Transverse colon (tissue), 4 donors: ENCODE results near the gene TTC28.

Experiments used
- EP300 ChIP-seq: sonication (generic); formaldehyde crosslinking; IDR thresholded peaks from one replicate; pipeline ENCODE4 v1.6.1; 2017; ENCODE audit warnings: antibody characterized with exemption, low read depth
- POLR2A ChIP-seq: fragments of 450-650 bp; IDR thresholded peaks from one replicate; pipeline ENCODE4 v1.6.1; 2016; ENCODE audit warnings: antibody characterized with exemption, mild to moderate bottlenecking, moderate library complexity
- POLR2AphosphoS5 ChIP-seq, 3 donors: sonication (generic); formaldehyde crosslinking; IDR thresholded peaks; one replicate each; pipeline ENCODE4 v1.6.1; 2016; ENCODE audit warnings: antibody characterized with exemption in 3 of 3
- TF ChIP-seq, protein P1 (sequence below), 5 experiments: fragments of 200-600 bp in 3 of 5; fragments of 450-650 bp in 2 of 5; sonication (generic) in 3 of 5; IDR thresholded peaks; 1 replicate in 2 of 5; 2 replicates in 3 of 5; pipeline ENCODE4 v1.5.1; 2016 to 2017; ENCODE audit warnings: antibody characterized with exemption in 5 of 5, inconsistent platforms in 3 of 5, mild to moderate bottlenecking in 2 of 5, moderate library complexity in 1 of 5

DNA sequence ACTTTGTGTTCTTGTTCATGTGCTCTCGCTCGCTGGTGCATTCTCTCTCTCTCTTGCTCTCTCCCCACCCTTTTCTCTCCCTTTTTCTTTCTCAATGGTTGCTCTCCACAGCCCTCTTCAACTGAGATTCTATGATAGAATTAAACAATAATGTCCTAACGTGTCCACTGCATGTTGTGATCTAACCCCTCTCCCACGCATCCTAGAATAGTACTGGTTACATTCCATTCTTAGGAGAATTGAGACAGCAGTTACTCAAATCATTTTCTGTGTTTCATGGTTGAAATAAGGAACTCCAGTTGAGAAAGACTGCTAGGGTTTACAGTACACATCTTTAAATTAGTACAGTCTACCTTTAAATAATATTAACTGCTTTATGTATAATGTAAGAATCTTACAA is 442.5 kb downstream of the TTC28 start:
- TF ChIP-seq, protein P1, sequence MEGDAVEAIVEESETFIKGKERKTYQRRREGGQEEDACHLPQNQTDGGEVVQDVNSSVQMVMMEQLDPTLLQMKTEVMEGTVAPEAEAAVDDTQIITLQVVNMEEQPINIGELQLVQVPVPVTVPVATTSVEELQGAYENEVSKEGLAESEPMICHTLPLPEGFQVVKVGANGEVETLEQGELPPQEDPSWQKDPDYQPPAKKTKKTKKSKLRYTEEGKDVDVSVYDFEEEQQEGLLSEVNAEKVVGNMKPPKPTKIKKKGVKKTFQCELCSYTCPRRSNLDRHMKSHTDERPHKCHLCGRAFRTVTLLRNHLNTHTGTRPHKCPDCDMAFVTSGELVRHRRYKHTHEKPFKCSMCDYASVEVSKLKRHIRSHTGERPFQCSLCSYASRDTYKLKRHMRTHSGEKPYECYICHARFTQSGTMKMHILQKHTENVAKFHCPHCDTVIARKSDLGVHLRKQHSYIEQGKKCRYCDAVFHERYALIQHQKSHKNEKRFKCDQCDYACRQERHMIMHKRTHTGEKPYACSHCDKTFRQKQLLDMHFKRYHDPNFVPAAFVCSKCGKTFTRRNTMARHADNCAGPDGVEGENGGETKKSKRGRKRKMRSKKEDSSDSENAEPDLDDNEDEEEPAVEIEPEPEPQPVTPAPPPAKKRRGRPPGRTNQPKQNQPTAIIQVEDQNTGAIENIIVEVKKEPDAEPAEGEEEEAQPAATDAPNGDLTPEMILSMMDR (IDR thresholded peaks at IDR 0.05) = no peak
- no peak for TF ChIP-seq POLR2A
- no peak for TF ChIP-seq EP300
- no peak for TF ChIP-seq POLR2AphosphoS5 (IDR thresholded peaks at IDR 0.05)
